ENCODE results near the gene ZNF202.

The ZNF202 gene

GRCh38 chr11:123704341-123704740, 37.1 kb downstream of the ZNF202 start:
- CTCF ChIA-PET, result interaction anchor here (1.2 to 5.1 kb wide), 3 partner anchors 11 to 19 kb away, joined by 3 to 40 read pairs (median 5); no protein-coding TSS in a partner anchor
- DNase-seq (ENCODE audit: extremely low spot score), result no peak
- TF ChIP-seq, protein P1, sequence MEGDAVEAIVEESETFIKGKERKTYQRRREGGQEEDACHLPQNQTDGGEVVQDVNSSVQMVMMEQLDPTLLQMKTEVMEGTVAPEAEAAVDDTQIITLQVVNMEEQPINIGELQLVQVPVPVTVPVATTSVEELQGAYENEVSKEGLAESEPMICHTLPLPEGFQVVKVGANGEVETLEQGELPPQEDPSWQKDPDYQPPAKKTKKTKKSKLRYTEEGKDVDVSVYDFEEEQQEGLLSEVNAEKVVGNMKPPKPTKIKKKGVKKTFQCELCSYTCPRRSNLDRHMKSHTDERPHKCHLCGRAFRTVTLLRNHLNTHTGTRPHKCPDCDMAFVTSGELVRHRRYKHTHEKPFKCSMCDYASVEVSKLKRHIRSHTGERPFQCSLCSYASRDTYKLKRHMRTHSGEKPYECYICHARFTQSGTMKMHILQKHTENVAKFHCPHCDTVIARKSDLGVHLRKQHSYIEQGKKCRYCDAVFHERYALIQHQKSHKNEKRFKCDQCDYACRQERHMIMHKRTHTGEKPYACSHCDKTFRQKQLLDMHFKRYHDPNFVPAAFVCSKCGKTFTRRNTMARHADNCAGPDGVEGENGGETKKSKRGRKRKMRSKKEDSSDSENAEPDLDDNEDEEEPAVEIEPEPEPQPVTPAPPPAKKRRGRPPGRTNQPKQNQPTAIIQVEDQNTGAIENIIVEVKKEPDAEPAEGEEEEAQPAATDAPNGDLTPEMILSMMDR (IDR thresholded peaks at IDR 0.05; ENCODE audit: control extremely low read depth, extremely low read depth, low read depth, missing control alignments), result no peak
- POLR2A ChIA-PET, result no interaction called here

- DNase-seq (ENCODE audit: extremely low spot score), result no peak
- TF ChIP-seq, protein P1 (IDR thresholded peaks at IDR 0.05; ENCODE audit: control extremely low read depth, extremely low read depth, low read depth, missing control alignments), result no peak
- POLR2A ChIA-PET, result no interaction called here
- CTCF ChIA-PET, result interaction anchor here (1.0 to 2.7 kb wide), 5 partner anchors 13 to 123 kb away, joined by 3 to 7 read pairs (median 3); no protein-coding TSS in a partner anchor
Observed at GRCh38 chr11:123702696-123703095, 38.8 kb downstream of the ZNF202 start.

DNA sequence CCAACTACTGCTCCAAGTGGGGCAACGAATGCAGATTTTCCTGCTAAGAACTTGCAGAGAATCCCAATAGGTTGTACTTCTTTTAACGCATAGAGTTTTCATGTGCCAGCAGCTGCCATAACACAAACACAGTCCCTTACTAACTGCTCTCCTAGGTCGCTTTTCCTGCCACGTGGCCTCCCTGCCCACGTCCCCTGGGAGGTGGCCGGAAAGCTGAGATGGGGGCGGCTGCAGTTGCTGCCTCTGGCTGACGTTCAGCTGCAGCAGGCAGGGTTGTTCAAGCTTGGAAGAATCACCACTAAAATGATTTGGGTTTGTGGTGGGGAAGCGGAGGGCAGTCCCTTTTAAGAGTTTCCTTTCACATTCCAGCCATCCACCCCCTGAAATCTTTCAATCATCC, 39.3 kb downstream of the ZNF202 start:
- TF ChIP-seq, protein P1 (IDR thresholded peaks at IDR 0.05; ENCODE audit: control extremely low read depth, extremely low read depth, low read depth, missing control alignments), result no peak
- CTCF ChIA-PET, result interaction anchor here (1.3 to 2.7 kb wide), 2 partner anchors 15 to 62 kb away, joined by 3 to 7 read pairs; no protein-coding TSS in a partner anchor

DNA sequence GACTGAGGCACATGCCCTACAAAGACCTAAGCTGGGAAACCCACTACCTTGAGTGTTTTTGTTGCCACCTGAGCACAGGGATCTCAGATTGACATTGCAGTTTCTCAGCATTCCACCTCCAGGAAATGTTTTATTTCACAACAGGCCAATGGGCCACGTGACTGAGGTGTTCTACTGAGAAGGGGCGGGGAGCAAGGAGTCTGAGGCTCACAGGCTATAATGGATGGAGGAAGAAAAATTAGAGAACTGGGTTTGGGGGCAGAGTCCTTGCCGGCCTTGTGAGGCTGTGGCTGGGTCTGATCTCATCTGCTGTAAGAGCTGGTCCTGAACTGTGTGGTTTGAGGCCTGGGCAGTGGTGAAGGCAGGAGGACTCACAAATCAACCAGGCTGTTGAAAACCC, 40.7 kb downstream of the ZNF202 start:
- TF ChIP-seq, protein P1 (IDR thresholded peaks at IDR 0.05; ENCODE audit: control extremely low read depth, extremely low read depth, low read depth, missing control alignments), result no peak
- ChIA-PET CTCF (interaction anchor here (2.7 kb wide), 1 partner anchor 16 kb away, joined by 7 read pairs; no protein-coding TSS in a partner anchor), POLR2A (no interaction called here)
- DNase-seq (ENCODE audit: extremely low spot score), result no peak

More for the DNA sequence above, 39.3 kb downstream of the ZNF202 start:
- DNase-seq (ENCODE audit: extremely low spot score), result no peak
- POLR2A ChIA-PET, result no interaction called here

- DNase-seq (ENCODE audit: extremely low spot score), result no peak
- CTCF ChIA-PET, result interaction anchor here (1.0 to 4.7 kb wide), 6 partner anchors 9 to 58 kb away, joined by 3 to 21 read pairs (median 8); no protein-coding TSS in a partner anchor
- TF ChIP-seq, protein P1 (IDR thresholded peaks at IDR 0.05; ENCODE audit: control extremely low read depth, extremely low read depth, low read depth, missing control alignments), result no peak
- POLR2A ChIA-PET, result no interaction called here
Observed at GRCh38 chr11:123698546-123699127, 42.8 kb downstream of the ZNF202 start.

- TF ChIP-seq, protein P1 (IDR thresholded peaks at IDR 0.05; ENCODE audit: control extremely low read depth, extremely low read depth, low read depth, missing control alignments), result no peak
- no peak for DNase-seq (ENCODE audit: extremely low spot score)
- CTCF ChIA-PET, result interaction anchor here (4.7 kb wide), 1 partner anchor 11 kb away, joined by 21 read pairs; no protein-coding TSS in a partner anchor
- POLR2A ChIA-PET, result no interaction called here
Observed at GRCh38 chr11:123696183-123696582, 45.3 kb downstream of the ZNF202 start.
